OCI-LY1 (cell line): Measurements from ENCODE around the gene ALS2CL.

Experiments
- CTCF ChIP-seq: fragments of 200-600 bp; sonication (generic), shearing (Covaris generic); IDR thresholded peaks from 2 replicates; pipeline ENCODE4 v1.5.1; 2017; ENCODE audit warnings: mild to moderate bottlenecking, antibody characterized with exemption, low read length, moderate library complexity, mixed read lengths
- EZH2 ChIP-seq: fragments of 200-600 bp; sonication (generic), shearing (Covaris generic); IDR thresholded peaks from 2 replicates; pipeline ENCODE4 v1.8.0; 2017; ENCODE audit warnings: borderline replicate concordance, mixed run types, mild to moderate bottlenecking, antibody characterized with exemption, low read length, moderate library complexity, mixed read lengths

DNA sequence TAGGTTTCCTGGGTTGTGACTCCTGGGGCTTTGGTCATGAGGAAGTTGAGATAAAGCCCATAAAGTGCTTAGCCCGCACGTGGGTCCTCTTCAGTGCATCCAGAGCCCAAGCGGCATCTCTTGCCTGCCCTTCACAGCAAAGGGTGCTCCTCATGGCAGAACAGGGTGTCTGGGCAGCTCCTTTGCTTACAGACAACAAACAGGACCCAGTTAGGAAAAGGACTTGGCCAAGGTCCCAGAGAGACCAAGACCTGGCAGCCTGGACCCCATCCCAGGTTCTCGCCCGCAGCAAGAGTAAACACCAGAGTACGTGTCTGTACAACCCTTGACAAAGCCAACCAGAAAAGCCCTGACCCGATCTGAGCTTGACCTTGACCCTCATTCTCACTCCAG, 27.0 kb downstream of the ALS2CL start:
- TF ChIP-seq EZH2: no peak
- no peak for TF ChIP-seq CTCF
